ENCODE data around the gene CDX1. TPM values are rescaled to one million over a fixed set of nuclear protein-coding genes. Genes with fewer than 3 reads are reported as not detected.

CDX1 gene
- total RNA-seq, 2 donors from 2014 or later, result not detected

GRCh38 chr5:150156540-150156939 is 10.0 kb upstream of the CDX1 start:
- no peaks in the 10 kb centered on the region for H3K27me3 Mint-ChIP-seq
- ATAC-seq (no peak), DNase-seq (ENCODE audit: low spot score) (no peak)
- no peaks in the 10 kb centered on the region for H3K36me3 Mint-ChIP-seq
- peaks cover 28 to 36% of the 10 kb centered on the region in 2 donors for H3K4me1 Mint-ChIP-seq (ENCODE audit: low read depth in 2 of 2)
- H3K27ac Mint-ChIP-seq, result peak overlapping the region; percentile 53 to 86
- peak overlapping the region; percentile 97 for H3K4me3 Mint-ChIP-seq
- H3K9me3 Mint-ChIP-seq, result no peaks in the 10 kb centered on the region

GRCh38 chr5:150157168-150157567 is 9.4 kb upstream of the CDX1 start:
- Mint-ChIP-seq H3K27ac (peak overlapping the region; percentile 36 to 40), H3K9me3 (no peaks in the 10 kb centered on the region), H3K4me3 (no peak overlapping the region), H3K36me3 (no peaks in the 10 kb centered on the region), H3K4me1 (ENCODE audit: low read depth in 2 of 2) (peaks cover 27 to 38% of the 10 kb centered on the region in 2 donors), H3K27me3 (no peaks in the 10 kb centered on the region)
- ATAC-seq (no peak), DNase-seq (ENCODE audit: low spot score) (no peak)

- Mint-ChIP-seq H3K36me3 (no peaks in the 10 kb centered on the region), H3K4me3 (no peak overlapping the region)
Observed at GRCh38 chr5:150158170-150158949, 8.2 kb upstream of the CDX1 start.

GRCh38 chr5:150159031-150159430 is 7.5 kb upstream of the CDX1 start:
- no peaks in the 10 kb centered on the region for H3K36me3 Mint-ChIP-seq
- H3K4me1 Mint-ChIP-seq (ENCODE audit: low read depth in 2 of 2), result peaks cover 14 to 25% of the 10 kb centered on the region in 2 donors
- ATAC-seq, result no peak
- H3K27me3 Mint-ChIP-seq, result peaks cover 0 to 4% of the 10 kb centered on the region in 2 donors
- H3K27ac Mint-ChIP-seq, result no peak overlapping the region
- no peak for DNase-seq (ENCODE audit: low spot score)
- H3K4me3 Mint-ChIP-seq, result no peak overlapping the region
- H3K9me3 Mint-ChIP-seq, result no peaks in the 10 kb centered on the region

More at GRCh38 chr5:150158170-150158949, 8.2 kb upstream of the CDX1 start:
- Mint-ChIP-seq H3K9me3 (no peaks in the 10 kb centered on the region), H3K4me1 (ENCODE audit: low read depth in 2 of 2) (peaks cover 21 to 32% of the 10 kb centered on the region in 2 donors), H3K27ac (no peak overlapping the region), H3K27me3 (no peaks in the 10 kb centered on the region)
- ATAC-seq (no peak), DNase-seq (ENCODE audit: low spot score) (no peak)

GRCh38 chr5:150159741-150160179 is 6.8 kb upstream of the CDX1 start:
- peak in 1 of 2 donors; percentile 43 for ATAC-seq
- H3K27ac Mint-ChIP-seq, result no peak overlapping the region
- peaks cover 0 to 9% of the 10 kb centered on the region in 2 donors for H3K27me3 Mint-ChIP-seq
- no peak for DNase-seq (ENCODE audit: low spot score)
- H3K9me3 Mint-ChIP-seq, result no peaks in the 10 kb centered on the region
- H3K4me3 Mint-ChIP-seq, result no peak overlapping the region
- H3K4me1 Mint-ChIP-seq (ENCODE audit: low read depth in 2 of 2), result peaks cover 8 to 20% of the 10 kb centered on the region in 2 donors
- H3K36me3 Mint-ChIP-seq, result no peaks in the 10 kb centered on the region

- ATAC-seq (no peak), DNase-seq (ENCODE audit: low spot score) (no peak)
- peaks cover 8 to 14% of the 10 kb centered on the region in 2 donors for H3K4me1 Mint-ChIP-seq (ENCODE audit: low read depth in 2 of 2)
- no peak overlapping the region for H3K27ac Mint-ChIP-seq
- H3K27me3 Mint-ChIP-seq, result peaks cover 2 to 16% of the 10 kb centered on the region in 2 donors
- no peaks in the 10 kb centered on the region for H3K36me3 Mint-ChIP-seq
- no peak overlapping the region for H3K4me3 Mint-ChIP-seq
- no peaks in the 10 kb centered on the region for H3K9me3 Mint-ChIP-seq
Observed at GRCh38 chr5:150160448-150161081, 6.0 kb upstream of the CDX1 start.

GRCh38 chr5:150161242-150162141 is 5.1 kb upstream of the CDX1 start:
- Mint-ChIP-seq H3K4me3 (no peak overlapping the region), H3K4me1 (ENCODE audit: low read depth in 2 of 2) (peaks cover under 1 to 4% of the 10 kb centered on the region in 2 donors), H3K27me3 (peaks cover 7 to 21% of the 10 kb centered on the region in 2 donors), H3K27ac (no peak overlapping the region), H3K36me3 (no peaks in the 10 kb centered on the region), H3K9me3 (no peaks in the 10 kb centered on the region)
- ATAC-seq (peak; percentile 72 to 76), DNase-seq (ENCODE audit: low spot score) (peak; percentile 67)

- H3K27me3 Mint-ChIP-seq, result peaks cover 7 to 21% of the 10 kb centered on the region in 2 donors
- H3K9me3 Mint-ChIP-seq, result no peaks in the 10 kb centered on the region
- peaks cover 0 to 4% of the 10 kb centered on the region in 2 donors for H3K4me1 Mint-ChIP-seq (ENCODE audit: low read depth in 2 of 2)
- H3K4me3 Mint-ChIP-seq, result no peak overlapping the region
- DNase-seq (ENCODE audit: low spot score), result no peak
- no peaks in the 10 kb centered on the region for H3K36me3 Mint-ChIP-seq
- H3K27ac Mint-ChIP-seq, result no peak overlapping the region
- no peak for ATAC-seq
Observed at GRCh38 chr5:150162142-150162513, 4.5 kb upstream of the CDX1 start.

GRCh38 chr5:150163035-150163434 is 3.5 kb upstream of the CDX1 start:
- Mint-ChIP-seq H3K36me3 (no peaks in the 10 kb centered on the region), H3K4me3 (no peak overlapping the region), H3K27me3 (peaks cover 7 to 24% of the 10 kb centered on the region in 2 donors), H3K27ac (no peak overlapping the region), H3K9me3 (no peaks in the 10 kb centered on the region), H3K4me1 (ENCODE audit: low read depth in 2 of 2) (peaks cover 0 to 7% of the 10 kb centered on the region in 2 donors)
- DNase-seq (ENCODE audit: low spot score), result no peak
- ATAC-seq, result no peak

- DNase-seq (ENCODE audit: low spot score), result no peak
- Mint-ChIP-seq H3K27me3 (peaks cover 13 to 30% of the 10 kb centered on the region in 2 donors), H3K27ac (no peak overlapping the region), H3K4me3 (no peak overlapping the region), H3K4me1 (ENCODE audit: low read depth in 2 of 2) (peaks cover 0 to 11% of the 10 kb centered on the region in 2 donors), H3K9me3 (no peaks in the 10 kb centered on the region), H3K36me3 (no peaks in the 10 kb centered on the region)
- no peak for ATAC-seq
Observed at GRCh38 chr5:150163547-150164059, 3.0 kb upstream of the CDX1 start.

- DNase-seq (ENCODE audit: low spot score), result no peak
- ATAC-seq, result no peak
- peaks cover 0 to 11% of the 10 kb centered on the region in 2 donors for H3K4me1 Mint-ChIP-seq (ENCODE audit: low read depth in 2 of 2)
- no peak overlapping the region for H3K4me3 Mint-ChIP-seq
- H3K36me3 Mint-ChIP-seq, result no peaks in the 10 kb centered on the region
- H3K27ac Mint-ChIP-seq, result no peak overlapping the region
- H3K27me3 Mint-ChIP-seq, result peaks cover 16 to 35% of the 10 kb centered on the region in 2 donors
- no peaks in the 10 kb centered on the region for H3K9me3 Mint-ChIP-seq
Observed at GRCh38 chr5:150164211-150164980, 2.2 kb upstream of the CDX1 start.

- peaks cover 0 to 11% of the 10 kb centered on the region in 2 donors for H3K4me1 Mint-ChIP-seq (ENCODE audit: low read depth in 2 of 2)
- H3K9me3 Mint-ChIP-seq, result no peaks in the 10 kb centered on the region
- DNase-seq (ENCODE audit: low spot score) (no peak), ATAC-seq (no peak)
- no peaks in the 10 kb centered on the region for H3K36me3 Mint-ChIP-seq
- no peak overlapping the region for H3K27ac Mint-ChIP-seq
- no peak overlapping the region for H3K4me3 Mint-ChIP-seq
- H3K27me3 Mint-ChIP-seq, result peaks cover 26 to 44% of the 10 kb centered on the region in 2 donors
Observed at GRCh38 chr5:150166037-150166649, 435 bp upstream of the CDX1 start.

Measured in natural killer cell treated with Interleukin-12 subunit alpha and Interleukin-12 subunit beta and Interleukin-15 and Interleukin-18, amount 100 ng/mL, for 72 hours (primary cell).